ENCODE measurements around the gene FSCB.
"Not testable (repeated sequence)": the region's sequence is repeated elsewhere in the genome, so short reads cannot be mapped to it uniquely, and the experiment has no call there.

Gene FSCB, protein sequence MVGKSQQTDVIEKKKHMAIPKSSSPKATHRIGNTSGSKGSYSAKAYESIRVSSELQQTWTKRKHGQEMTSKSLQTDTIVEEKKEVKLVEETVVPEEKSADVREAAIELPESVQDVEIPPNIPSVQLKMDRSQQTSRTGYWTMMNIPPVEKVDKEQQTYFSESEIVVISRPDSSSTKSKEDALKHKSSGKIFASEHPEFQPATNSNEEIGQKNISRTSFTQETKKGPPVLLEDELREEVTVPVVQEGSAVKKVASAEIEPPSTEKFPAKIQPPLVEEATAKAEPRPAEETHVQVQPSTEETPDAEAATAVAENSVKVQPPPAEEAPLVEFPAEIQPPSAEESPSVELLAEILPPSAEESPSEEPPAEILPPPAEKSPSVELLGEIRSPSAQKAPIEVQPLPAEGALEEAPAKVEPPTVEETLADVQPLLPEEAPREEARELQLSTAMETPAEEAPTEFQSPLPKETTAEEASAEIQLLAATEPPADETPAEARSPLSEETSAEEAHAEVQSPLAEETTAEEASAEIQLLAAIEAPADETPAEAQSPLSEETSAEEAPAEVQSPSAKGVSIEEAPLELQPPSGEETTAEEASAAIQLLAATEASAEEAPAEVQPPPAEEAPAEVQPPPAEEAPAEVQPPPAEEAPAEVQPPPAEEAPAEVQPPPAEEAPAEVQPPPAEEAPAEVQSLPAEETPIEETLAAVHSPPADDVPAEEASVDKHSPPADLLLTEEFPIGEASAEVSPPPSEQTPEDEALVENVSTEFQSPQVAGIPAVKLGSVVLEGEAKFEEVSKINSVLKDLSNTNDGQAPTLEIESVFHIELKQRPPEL

GRCh38 chr14:44507183-44507582 lies at the start of gene FSCB:
FSCB (minus strand) TSS chr14:44507283; CDS start chr14:44506987, 296 bp downstream.
- no peak for DNase-seq

DNA sequence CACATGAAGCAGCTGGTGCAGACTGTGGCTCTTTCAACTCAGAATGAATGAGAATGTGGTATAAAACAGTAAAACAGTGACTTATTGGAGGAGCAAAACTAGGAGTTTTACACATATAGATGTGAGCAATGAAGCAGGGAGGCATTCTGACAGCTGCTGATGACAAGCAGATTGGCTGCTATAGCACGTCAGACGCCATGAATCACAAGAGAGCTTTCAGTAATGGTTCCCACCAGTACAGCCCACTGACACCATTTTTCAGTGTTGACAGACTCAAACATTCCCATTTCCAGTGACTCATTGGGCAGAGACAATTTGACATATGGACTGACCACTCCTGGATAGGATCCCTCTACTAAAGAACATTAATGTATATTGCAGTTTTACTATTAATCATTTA lies 24.6 kb upstream of the FSCB start:
- no peak for DNase-seq

GRCh38 chr14:44530475-44530874 lies 23.4 kb upstream of the FSCB start:
- DNase-seq: no peak

DNA sequence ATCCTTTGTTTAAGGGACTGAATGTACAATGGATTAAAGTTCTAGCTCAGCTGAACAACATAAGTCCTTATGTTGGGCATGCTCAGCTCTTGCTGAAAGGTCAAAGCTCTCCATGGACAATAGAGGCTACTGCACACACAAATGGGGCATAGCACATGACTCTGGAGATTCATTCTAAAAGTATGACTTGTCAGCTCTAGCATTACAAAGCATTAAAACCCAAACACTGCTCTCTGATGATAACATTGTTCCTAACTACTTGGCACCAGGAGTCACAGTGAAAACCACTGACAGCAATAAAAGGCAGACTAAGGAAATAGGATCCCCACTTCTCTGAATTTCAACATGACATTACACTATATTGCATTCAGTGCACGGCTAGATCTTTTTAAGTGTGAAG lies 21.9 kb upstream of the FSCB start:
- no peak for DNase-seq

DNA sequence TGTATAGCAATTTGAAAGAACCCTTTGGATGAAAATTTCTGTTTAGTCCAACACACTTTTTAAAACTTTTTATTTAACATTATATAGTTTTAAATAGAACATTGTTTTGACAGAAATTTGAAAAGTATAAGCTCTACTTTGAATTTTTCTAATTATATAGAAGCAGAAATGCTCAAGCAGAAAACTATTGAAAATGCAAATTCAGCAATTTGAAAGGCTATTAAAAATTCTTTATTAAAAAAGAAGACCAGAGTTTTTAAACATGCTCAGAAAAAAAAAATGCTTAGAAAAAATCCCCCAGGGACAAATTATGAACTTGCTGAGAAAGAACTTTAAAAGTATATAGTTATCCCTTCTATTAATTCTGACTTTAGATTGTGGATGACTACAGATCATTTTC lies 21.1 kb upstream of the FSCB start:
- no peak for DNase-seq

DNA sequence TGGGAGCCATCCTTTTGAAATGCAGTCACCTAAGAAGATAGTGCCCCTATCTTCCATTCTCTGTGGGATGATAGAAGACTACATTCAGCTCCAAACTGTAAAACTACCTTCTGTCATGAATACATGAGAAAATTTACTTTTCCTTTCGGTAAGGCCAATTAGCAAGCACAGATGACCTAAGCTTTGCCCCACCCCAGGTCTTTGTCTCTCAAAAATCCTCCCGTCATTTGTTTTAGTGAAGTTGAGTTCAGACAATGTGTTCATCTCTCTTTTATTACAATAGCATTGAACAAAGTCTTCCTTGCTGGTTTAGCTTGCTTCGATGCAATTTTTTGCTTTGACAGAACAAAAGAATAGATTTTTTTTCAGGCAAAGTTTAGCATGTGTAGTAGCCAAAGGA lies 18.2 kb upstream of the FSCB start:
- no peak for DNase-seq

- DNase-seq: not testable (repeated sequence)
These were observed 8.6 kb upstream of the FSCB start for GRCh38 chr14:44515668-44516067.

DNA sequence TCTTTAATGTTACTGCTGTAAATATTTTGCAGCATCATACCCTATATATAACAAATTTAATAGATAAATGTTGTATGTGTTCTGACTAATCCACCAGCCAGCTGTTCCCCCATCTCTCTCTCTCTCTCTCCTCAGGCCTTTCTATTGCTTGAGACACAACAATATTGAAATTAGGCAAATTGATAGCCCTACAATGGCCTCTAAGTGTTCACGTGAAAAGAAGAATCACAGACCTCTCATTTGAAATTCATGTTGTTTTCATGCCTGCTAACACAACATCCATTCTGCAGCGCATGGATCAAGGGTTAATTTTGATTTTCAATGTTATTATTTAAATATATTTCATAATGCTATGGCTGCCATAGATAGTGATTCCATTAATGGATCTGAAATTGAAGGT lies 1.8 kb upstream of the FSCB start:
- no peak for DNase-seq

DNA sequence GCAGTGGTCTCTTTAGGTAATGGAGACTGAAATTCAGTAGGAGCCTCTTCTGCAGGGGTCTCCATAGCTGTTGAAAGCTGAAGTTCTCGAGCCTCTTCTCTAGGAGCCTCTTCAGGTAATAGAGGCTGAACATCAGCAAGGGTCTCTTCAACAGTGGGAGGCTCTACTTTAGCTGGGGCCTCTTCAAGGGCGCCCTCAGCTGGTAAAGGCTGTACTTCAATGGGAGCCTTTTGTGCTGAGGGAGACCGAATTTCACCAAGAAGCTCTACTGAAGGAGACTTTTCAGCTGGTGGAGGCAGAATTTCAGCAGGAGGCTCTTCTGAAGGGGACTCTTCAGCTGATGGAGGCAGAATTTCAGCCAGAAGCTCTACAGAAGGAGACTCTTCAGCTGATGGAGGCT lies 1.5 kb downstream of the FSCB start:
- no peak for DNase-seq

DNA sequence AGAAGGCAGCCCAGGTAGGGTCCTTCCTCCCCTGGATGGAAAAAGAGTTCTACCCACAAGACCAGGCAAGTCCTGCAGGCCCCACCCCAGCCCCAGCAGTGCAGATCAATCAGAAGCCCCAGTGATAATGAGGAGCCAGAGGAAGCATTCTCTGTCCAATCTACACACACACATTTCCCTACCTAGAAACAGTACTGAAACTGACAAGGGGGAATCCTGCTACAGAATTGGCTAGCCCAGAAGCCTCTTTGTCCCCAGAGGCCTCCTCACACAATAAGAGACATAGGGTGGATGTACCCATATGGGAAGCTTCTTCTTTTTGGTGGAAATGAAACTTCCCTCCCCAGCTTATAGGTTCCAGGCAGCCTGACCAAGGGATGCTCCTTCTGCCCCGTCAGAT lies 9.9 kb downstream of the FSCB start:
- no peak for DNase-seq

DNA sequence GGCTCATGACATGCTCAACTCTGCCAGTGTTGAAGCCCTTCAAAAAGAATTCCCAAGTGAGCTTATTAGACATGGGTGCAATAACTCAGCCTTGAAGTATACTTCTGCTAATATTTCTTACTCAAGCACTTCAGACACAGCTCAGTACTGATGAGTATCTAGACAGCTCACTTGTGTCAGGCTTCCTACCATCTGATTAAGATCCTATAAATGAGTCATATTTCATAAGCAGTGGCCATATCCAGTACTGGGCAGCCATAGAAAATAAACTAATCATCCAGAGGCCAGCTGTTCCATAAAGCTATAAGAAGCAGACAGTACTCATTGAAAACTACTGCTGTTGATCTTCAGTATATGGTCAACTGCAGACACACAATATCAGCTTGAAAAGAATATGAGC lies 12.9 kb downstream of the FSCB start:
- DNase-seq: no peak

GRCh38 chr14:44490966-44491365 lies 16.1 kb downstream of the FSCB start:
- DNase-seq: no peak

GRCh38 chr14:44477953-44478352 lies 29.1 kb downstream of the FSCB start:
- no peak for DNase-seq

- no peak for DNase-seq
These were observed 38.3 kb downstream of the FSCB start for GRCh38 chr14:44468771-44469170.

DNA sequence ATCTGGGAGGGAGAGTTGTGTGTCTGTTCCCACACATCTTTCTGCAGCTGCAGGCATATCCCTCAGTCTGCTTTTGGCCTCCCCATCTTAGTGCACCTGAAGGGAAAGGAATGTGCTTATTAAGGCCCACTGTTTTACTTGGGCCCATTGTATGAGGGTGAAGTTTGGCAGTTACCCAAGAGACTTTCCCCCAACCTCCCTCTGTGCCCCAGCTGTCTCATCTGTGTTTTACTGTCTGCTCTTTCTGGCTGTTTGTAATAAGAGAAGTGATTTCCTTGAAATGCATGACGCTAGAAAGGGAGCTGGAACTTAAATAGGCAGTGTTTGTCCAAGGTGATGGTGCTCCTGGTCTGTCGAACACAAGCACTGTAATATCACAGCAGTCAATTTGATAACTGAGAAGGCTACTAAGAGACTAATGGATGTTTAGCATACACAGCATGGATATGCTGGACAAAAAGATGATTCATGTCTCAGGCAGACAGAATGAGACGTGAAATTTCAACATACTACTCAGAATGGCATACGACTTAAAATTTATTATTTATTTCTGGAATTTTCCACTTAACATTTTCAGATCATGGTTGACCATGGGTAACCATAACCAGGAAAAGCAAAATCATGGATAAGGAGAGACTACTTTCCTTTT lies 43.6 kb downstream of the FSCB start:
- no peak for DNase-seq

DNA sequence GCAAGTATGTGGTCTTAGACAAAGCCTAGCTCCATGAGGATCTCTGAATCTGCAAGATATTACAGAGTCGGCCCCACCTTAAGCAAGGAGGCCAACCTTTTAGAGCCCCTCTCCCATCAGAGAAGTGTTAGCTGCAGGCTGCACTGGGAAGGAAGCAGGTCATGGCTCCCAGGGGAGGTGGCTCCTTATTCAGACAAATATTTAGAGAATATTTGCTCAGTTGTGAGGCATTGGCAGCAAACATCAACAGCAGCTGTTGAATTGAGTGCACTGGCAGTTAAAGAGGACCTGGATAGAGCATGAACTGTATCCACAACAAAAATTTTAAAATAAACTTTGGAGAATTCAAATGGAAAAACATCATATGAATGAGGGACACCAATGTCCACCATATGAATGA lies 44.7 kb downstream of the FSCB start:
- DNase-seq: no peak

DNA sequence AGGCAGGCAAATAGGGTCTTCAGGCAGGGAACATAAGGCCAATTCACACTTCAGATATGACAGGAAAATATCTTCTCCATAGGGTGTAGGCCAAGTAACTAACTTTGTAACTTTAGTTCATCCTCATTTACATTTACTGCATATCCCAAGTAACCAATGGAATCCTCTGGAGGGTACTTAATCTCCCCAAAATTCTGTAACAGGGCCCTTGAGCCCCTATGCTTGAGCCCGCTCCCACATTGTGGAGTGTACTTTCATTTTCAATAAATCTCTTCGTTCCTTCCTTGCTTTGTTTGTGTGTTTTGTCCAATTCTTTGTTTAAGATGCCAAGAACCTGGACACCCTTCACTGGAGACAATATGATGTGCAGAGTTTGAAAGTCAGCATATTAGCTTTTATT lies 45.3 kb downstream of the FSCB start:
- DNase-seq: no peak

Measured in hematopoietic multipotent progenitor cell treated with erythropoietin and hydrocortisone succinate and interleukin-3 and kit ligand, for 6 days (in vitro differentiated cells).